ENCODE results near the gene CTXND2.
A peak's percentile ranks its signal among the peaks of the same experiment; 100 is the strongest.
"Not testable (repeated sequence)": the region's sequence is repeated elsewhere in the genome, so short reads cannot be mapped to it uniquely, and the experiment has no call there.

Gene CTXND2

GRCh38 chr1:150887018-150887417 lies at the start of gene CTXND2:
Gene CTXND2, plus strand, starts transcription at chr1:150887136. Its CDS starts 25,179 bp downstream, at chr1:150912315.
- no peak for DNase-seq

- DNase-seq = not testable (repeated sequence)
Observed at GRCh38 chr1:150840850-150841249, 46.1 kb upstream of the CTXND2 start.

GRCh38 chr1:150841626-150842025 lies 45.3 kb upstream of the CTXND2 start:
- no peak for DNase-seq

GRCh38 chr1:150842343-150842742 lies 44.6 kb upstream of the CTXND2 start:
- no peak for DNase-seq

- DNase-seq = no peak
Observed at GRCh38 chr1:150842964-150843363, 44.0 kb upstream of the CTXND2 start.

GRCh38 chr1:150843474-150843873 lies 43.5 kb upstream of the CTXND2 start:
- no peak for DNase-seq

- no peak for DNase-seq
Observed at GRCh38 chr1:150846473-150847146, 40.3 kb upstream of the CTXND2 start.

- not testable (repeated sequence) for DNase-seq
Observed at GRCh38 chr1:150850801-150851362, 36.1 kb upstream of the CTXND2 start.

GRCh38 chr1:150852734-150853133 lies 34.2 kb upstream of the CTXND2 start:
- not testable (repeated sequence) for DNase-seq

- DNase-seq = no peak
Observed at GRCh38 chr1:150863724-150864123, 23.2 kb upstream of the CTXND2 start.

GRCh38 chr1:150864200-150864599 lies 22.7 kb upstream of the CTXND2 start:
- not testable (repeated sequence) for DNase-seq

GRCh38 chr1:150869683-150870082 lies 17.3 kb upstream of the CTXND2 start:
- no peak for DNase-seq

GRCh38 chr1:150872572-150872971 lies 14.4 kb upstream of the CTXND2 start:
- no peak for DNase-seq

GRCh38 chr1:150873521-150873920 lies 13.4 kb upstream of the CTXND2 start:
- DNase-seq = no peak

- DNase-seq = no peak
Observed at GRCh38 chr1:150874455-150875196, 12.3 kb upstream of the CTXND2 start.

- DNase-seq = peak; percentile 6
Observed at GRCh38 chr1:150875197-150876118, 11.5 kb upstream of the CTXND2 start.

- DNase-seq = no peak
Observed at GRCh38 chr1:150876119-150876454, 10.8 kb upstream of the CTXND2 start.

GRCh38 chr1:150878931-150879330 lies 8.0 kb upstream of the CTXND2 start:
- not testable (repeated sequence) for DNase-seq

GRCh38 chr1:150881331-150882070 lies 5.4 kb upstream of the CTXND2 start:
- no peak for DNase-seq

GRCh38 chr1:150883121-150883520 lies 3.8 kb upstream of the CTXND2 start:
- not testable (repeated sequence) for DNase-seq

GRCh38 chr1:150888727-150889126 lies 1.8 kb downstream of the CTXND2 start:
- no peak for DNase-seq

- no peak for DNase-seq
Observed at GRCh38 chr1:150890033-150890416, 3.1 kb downstream of the CTXND2 start.

Data from activated gamma-delta T cell treated with Interleukin-2 at 50 U/mL for 16 hours (primary cell).